HG03378 (cell line): ENCODE results near the gene CAPN12.

Experiments
- ATAC-seq: cut with Tn5 transposase; IDR thresholded peaks from one replicate; pipeline ENCODE4 v1.9.1; 2021; ENCODE audit warnings: mild to moderate bottlenecking, moderate library complexity; ENCODE audit not compliant: unreplicated experiment

CAPN12 gene

DNA sequence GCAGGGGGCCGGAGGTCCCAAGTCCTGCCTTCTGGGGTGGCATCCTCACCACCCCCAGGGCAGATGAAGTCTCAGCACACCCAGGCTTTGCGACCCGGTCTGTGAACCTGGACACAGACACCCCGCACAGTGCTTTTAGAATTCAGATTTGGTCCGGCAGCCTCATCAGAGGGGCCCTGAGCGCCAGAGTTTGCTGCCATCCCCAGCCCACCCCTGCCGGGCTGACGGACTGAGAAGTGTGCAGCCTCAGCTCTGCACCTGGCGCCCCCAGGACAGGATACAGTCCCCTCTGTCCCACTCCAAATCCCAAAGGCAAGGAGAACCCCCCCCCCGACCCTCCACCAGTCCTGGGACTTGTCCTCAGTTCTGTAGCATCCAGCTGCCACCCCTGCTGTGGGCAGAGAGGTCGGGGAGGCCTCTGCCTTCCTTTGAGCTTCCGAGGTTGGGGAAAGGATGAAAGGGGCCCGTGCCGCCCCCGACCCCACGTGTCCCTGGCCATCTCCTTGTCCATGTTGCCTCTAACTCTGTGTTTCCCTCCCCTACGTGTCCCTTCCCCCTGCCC lies 16.9 kb downstream of the CAPN12 start:
- no peak for ATAC-seq

DNA sequence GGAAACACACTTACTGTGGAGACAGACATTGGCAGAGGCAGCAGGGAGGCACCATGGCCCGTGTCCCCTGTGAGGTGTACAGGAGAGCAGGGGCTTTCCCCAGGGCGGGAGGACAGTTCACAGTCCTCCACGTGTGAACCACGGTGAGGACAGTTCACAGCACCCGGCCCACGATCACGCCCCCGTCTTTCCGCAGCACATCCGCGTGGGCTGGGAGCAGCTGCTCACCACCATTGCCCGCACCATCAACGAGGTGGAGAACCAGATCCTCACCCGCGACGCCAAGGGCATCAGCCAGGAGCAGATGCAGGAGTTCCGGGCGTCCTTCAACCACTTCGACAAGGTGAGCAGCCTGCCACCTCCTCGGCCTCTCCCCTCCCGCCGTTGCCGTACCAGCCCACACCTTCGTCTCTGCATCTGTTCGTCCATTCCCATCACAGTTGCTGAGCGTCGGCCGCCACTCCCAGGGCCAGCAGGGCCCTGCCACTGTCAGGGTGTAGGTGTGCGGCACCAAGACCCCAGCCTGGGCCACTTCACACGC lies 17.4 kb downstream of the CAPN12 start:
- ATAC-seq: no peak

DNA sequence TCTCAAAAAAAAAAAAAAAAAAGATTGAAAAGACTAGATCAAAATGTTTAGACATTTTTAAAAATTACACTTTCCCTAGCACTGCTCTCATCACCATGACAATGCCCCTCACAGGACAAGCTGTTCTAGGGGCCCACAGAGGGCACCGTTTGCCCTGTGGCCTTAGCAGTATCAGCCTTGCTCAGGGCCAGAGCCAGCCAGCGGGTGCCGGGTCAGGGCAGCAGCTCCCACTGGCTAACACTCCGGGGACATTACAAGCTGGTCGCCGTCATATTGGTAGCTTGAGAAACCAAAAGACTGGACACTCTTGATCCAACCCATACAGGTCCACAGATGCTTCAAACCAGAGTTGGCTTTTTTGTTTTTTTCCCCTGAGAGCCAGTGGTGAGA lies 18.0 kb downstream of the CAPN12 start:
- no peak for ATAC-seq

DNA sequence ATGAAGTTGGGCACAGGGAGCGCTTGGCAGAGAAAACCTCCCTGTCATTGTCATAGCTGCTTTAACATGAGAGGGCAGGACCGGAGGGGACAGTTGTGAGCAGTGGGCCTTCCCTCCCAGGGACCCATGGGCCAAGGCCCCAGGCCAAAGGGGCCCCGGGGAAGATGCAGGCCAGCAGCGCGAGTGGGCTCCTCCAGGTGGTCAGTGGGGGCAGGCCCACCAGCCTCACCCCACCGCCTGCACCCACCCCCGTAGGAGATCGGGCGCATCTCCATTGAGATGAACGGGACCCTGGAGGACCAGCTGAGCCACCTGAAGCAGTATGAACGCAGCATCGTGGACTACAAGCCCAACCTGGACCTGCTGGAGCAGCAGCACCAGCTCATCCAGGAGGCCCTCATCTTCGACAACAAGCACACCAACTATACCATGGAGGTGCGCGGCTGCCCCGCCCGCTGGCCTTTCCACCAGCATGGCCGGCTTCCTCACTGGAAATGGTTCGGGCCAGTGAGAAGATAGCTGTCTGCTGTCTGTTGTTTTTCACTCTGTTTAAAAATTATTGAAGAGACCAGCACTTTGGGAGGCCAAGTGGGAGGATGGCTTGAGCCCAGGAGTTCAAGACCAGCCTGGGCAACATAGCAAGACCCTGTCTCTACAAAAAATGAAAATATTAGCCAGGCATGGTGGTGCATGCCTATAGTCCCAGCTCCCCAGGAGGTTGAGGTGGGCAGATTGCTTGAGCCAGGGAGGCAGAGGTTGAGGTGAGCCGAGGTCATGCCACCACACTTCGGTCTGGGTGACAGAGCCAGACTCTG lies 18.6 kb downstream of the CAPN12 start:
- no peak for ATAC-seq

DNA sequence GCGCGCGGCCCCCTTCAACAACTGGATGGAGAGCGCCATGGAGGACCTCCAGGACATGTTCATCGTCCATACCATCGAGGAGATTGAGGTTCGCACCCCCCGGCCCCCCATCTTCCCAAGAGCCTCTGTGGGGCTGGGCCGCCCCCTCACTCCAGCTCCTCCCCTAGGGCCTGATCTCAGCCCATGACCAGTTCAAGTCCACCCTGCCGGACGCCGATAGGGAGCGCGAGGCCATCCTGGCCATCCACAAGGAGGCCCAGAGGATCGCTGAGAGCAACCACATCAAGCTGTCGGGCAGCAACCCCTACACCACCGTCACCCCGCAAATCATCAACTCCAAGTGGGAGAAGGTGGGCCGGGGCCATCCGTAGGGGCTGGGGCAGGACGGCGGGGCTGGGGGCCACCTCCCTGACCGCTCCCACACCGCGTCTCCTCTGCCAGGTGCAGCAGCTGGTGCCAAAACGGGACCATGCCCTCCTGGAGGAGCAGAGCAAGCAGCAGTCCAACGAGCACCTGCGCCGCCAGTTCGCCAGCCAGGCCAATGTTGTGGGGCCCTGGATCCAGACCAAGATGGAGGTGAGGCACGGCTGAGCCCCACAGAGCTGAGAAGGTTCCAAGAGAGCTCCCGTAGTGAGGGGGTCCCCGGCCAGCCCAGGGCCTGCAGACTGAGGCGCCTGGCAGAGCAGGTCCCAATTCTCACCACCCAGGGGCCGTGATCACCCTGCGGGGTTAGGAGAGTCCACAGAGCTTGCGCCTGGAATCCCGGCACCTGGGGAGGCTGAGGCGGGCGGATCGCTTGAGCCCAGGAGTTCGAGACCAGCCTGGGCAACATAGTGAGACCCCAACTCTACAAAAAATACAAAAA lies 20.1 kb downstream of the CAPN12 start:
- ATAC-seq: no peak

DNA sequence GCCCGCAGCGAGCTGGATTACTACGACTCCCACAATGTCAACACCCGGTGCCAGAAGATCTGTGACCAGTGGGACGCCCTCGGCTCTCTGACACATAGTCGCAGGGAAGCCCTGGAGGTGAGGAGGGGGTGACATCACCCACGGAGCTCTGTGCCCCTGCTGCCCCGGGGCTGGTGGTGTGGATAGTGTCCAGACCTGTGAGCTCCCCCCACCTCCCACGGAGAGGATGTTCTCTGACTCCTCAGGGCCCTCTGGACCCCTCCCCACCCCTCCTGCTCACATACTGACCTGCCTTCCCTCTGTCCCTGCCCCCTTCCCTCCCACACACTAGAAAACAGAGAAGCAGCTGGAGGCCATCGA lies 20.7 kb downstream of the CAPN12 start:
- ATAC-seq: no peak

DNA sequence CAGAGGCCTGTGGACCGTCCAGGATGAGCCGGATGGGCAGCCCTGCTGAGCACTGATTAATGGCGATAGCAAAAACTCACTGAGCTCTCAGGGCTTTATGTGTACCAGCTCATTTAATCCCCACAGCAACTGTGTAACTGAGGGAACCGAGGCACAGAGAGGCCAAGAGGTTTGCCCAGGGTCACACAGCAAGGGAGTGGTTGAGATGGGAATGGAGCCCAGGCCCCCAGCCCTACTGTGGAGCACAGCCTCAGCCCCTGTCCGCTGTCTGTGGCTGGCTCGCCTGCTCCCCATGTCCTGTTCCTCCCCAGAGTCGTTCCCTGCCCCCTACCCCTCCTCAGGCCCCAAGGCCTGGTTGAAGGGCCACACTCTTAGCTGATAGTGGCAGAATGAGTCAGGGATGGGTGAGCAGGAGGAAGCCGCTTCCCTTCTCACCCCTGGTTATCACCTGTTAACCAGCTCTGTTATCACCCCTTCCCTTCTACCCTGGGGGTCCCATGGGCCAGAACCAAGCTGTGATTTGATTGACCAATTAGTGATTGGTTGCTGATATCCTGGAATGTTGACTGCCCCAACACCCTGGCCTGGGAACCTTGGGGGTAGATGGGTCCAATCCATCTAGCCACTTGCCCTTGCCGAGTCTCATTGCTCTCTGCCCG lies 21.2 kb downstream of the CAPN12 start:
- no peak for ATAC-seq

DNA sequence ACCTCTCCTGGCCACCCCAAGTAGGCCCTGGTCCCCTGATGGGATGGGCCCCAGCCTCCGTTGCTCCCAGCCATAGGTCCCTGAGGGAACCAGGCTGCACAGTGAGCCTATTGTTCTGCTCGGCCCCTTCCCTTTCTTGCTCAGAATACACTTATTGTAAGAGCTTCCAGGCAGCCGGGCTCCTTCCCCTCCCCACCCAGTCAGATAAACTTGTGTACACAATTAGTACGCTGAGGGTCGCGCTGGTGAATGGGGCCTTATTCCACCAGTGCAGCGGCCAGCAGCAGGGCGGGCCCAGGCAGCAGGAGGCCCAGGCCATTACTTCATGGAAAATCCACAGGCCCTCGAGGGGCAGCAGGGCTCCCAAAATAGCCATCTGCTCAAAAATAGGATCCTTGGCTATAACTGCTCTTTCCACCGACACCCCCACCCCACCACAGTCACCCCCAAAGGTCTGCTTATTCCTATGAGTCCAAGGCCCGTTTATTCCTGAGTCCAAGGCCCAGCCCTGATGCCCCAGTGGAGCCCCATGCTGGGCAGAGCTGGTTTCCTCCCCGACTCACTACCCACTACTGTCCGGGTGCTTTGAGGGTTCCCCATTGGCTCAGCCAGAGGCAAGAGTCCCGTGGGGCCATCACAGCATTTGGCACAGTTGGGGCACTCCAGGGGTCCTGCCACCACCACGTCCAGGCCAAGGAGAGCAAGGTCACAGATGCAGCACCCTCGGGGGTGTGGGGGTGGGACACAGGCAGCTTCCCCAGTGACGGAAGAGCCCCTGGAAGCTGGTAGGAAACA lies 22.1 kb downstream of the CAPN12 start:
- no peak for ATAC-seq

DNA sequence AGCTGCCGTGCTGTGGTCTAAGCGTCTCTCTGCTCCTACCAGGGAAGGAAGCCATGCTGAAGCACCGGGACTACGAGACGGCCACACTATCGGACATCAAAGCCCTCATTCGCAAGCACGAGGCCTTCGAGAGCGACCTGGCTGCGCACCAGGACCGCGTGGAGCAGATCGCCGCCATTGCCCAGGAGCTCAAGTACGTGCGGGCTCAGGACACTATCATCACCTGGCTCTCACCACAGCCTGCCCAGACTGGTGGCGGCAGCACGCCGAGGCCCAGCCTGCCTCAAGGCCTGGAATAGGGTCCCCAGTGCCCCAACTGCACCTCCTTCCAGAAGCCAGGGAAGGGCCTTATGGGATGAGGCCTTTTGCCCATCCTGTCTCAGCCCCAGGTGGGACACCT lies 22.8 kb downstream of the CAPN12 start:
- no peak for ATAC-seq

DNA sequence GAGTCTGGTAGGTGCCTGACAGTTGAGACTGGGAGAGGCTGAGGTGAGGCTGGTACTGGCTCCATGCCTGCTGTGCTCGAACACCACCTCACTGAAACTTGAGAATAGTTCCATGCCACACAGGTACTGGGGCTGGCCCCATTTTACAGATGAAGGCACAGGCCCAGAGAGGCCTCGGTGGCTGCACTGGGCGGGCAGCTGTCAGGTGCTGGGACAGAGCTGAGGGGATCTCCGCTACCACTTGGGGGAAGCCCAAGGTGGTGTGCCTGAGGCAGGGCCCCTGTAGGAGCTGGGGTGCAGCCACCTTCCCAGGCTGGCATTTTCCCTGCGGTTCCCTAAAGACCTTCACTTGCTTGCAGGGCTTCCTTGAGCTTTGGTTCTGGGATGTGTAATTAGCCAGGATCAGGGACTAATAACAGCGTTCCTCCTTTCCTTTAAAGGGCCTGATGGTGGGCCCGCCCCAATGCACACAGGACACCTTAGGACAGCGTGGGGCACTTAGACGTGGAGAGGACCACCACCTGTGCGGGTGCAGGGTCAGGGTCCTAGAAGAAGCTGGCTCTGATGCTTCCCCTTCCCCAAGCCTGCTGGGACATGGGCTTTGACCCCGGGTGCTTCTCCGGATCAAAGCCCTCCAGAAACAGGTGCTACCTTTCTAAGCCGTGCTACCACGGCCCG lies 23.6 kb downstream of the CAPN12 start:
- no peak for ATAC-seq

DNA sequence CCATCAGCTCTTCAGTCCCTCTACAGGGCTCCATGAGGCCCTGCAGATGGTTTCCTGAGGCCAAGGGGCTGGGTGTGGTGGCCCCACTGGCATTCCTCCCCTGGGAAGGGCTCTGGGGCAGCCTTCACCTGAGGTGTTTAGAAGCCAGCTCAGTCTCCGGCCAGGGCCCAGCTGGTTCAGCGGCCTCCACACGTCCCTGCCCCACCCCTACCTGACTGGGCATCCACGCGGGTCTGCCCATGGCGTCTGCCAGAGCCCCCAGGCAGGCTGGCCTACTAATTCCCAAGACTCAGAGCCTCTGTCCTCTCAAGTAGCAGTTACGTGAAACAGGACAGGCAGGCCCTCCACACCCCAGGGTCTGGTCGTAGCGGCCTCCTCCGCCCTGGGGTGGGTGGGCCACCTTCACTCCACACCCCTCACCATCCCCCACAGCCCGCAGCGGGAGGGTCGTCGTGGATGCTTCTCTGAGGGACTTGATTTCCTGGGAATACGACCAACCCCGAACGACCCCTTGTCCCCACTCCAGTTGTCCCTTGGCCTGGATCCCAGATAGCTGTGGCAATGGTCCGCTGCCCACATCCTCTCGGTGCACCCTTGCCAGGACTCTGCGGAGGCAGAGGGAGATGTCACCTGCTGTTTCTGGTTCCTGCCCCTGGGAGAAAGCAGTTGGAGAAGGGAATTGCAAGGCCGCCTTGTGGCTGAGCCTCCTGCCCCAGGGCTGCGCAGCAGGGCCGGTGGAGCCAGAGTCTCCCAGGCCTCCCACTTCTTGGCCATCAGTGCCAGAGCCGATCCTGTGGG lies 24.3 kb downstream of the CAPN12 start:
- ATAC-seq: no peak

DNA sequence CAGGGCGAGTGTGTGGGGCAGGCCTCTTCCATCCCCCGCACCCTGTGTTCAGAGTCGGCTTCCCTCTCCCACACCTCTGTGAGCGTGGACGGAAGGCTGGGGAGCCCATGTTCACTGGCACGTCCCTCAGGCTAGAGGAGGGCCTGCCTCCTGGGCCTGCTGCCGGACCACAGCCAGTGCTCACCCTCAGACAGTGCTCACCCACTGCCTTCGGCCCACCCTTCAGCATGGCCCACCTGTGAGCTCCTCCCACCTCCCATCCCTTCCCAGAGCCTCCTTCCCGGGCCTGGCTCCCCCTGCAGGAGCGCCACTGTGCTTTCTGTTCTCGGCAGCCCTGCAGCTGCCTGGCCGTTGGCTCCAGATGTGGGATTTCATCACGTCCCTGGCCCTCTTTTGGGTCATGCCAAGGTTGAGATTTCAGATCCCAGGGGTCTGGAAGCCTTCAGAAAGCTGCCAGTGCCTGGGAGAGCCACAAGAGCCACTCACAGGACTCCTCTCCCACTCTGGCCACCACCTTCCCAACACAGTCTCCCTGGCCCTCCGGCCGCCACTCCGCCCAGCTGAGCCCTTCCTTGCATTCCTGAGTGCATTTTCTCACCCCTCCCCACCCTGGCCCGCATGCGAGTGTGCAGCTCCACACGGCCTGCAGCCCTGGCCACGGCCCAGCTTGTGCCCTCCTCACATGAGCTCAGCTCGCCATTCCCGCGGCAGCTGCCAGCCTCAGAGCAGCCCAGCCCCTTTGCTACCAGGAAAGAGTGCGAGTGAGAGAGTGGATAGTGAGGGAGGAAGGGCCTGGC lies 25.3 kb downstream of the CAPN12 start:
- ATAC-seq: no peak

DNA sequence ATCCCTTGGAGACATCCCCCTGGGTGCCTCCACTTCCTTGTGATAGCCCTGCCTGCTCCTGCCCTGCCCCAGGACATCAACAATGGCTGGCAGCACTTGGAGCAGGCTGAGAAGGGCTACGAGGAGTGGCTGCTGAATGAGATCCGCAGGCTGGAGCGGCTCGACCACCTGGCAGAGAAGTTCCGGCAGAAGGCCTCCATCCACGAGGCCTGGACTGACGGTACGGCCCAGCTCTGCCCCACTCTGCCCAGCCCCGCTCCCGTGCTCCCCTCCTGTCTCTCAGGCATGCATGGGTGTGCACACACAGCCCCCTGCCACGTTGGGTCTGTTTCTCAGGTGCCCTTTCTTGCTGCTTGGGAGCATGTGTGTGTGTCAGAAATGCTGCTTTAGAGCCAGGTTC lies 26.4 kb downstream of the CAPN12 start:
- no peak for ATAC-seq

DNA sequence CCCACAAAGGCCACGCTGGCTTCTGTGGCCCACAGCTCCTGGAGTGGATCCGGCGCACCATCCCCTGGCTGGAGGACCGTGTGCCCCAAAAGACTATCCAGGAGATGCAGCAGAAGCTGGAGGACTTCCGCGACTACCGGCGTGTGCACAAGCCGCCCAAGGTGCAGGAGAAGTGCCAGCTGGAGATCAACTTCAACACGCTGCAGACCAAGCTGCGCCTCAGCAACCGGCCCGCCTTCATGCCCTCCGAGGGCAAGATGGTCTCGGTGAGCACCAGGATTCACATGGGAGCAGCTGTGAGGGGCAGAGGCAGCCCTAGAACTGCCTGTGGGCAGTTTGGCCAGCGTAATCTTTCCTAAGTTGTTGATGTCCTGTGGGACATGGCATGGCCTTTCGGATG lies 27.2 kb downstream of the CAPN12 start:
- ATAC-seq: no peak

DNA sequence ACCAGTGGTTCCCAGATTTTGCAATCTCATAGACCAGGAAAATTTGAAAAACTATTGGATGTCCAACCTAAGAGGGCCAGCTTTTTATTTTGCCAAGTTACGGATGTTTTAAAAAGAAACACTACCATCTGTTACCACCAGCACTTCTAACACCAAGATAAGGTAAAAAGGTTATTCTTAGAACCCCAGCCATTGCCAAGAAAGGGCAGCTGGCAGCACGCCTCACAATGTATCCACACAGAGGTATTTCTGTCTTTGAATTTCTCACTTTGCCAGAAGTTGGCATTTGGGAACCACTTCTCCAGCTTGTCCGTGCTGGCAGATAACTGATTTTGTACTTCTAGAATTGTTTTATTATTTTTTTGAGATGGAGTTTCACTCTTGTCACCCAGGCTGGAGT lies 28.7 kb downstream of the CAPN12 start:
- no peak for ATAC-seq

DNA sequence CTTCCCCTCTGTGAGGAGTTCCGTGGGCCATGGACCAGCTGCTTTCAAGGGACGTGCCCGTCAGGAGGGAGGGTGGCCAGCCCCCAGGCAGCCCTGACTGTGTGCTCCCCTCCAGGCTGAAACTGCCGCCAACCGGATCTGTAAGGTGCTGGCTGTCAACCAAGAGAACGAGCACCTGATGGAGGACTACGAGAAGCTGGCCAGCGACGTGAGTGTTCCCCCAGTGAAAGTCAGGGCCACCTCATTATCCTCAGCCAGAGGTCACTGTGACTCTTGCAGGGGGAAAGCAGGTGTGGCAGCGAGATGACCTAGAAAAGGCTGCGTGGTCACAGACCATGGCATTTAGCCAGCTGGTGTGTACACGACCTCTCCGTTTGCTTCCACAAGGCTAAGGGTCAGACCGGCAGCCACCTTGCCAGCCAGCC lies 29.9 kb downstream of the CAPN12 start:
- ATAC-seq: no peak

DNA sequence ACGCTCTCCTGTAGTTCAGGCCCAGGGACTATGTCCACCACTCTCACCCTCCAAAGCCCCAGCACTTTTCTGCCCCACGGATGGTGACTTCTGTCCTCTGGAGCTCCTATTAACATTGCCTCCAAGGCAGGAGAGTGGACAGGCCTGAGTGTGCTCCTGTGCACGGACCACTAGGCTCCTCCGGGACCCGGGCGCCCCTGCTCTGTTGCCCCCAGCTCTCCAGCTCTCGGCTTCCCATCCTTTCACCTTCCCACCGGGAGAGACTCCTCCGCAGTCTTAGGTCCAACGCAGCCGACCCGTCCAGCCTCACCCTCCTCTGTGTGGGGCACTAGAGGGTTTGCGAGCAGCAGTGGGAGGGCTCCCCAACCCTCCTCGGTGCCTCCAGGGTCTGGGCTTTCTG lies 30.4 kb downstream of the CAPN12 start:
- ATAC-seq: no peak

DNA sequence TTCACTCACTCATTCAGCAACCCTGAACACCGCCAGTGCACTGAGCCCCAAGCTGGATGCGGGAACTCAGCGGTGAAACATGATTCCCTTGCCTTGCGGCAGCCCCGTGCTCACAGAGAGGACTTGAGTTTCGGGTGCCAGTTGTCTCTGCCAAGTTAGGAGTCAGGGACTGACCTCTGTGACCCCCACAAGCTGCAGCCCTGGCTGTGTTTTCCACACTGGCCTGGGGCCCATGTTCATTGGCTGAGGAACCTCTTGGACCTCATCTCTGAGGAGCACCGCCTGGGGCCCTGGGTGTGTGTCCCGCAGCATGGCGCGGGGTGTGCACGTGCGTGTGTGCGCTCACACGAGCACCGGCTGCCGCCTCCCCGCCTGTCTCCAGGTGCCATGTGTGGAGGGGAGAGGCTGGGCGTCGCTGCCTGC lies 31.0 kb downstream of the CAPN12 start:
- no peak for ATAC-seq
